DND-41 (cell line): ENCODE data around the gene USP32.

Source experiments
- CTCF ChIP-seq: IDR thresholded peaks from 2 replicates; pipeline ENCODE4 v1.5.1; 2012; ENCODE audit warnings: borderline replicate concordance, low read length, moderate library complexity, mild to moderate bottlenecking; ENCODE audit not compliant: poor library complexity, severe bottlenecking; ENCODE audit errors: extremely low read depth
- EZH2 ChIP-seq: IDR thresholded peaks from 3 replicates; pipeline ENCODE4 v1.6.1; 2012; ENCODE audit warnings: borderline replicate concordance, low read depth, mild to moderate bottlenecking, moderate library complexity, low read length, inconsistent platforms; ENCODE audit not compliant: severe bottlenecking

- no peak for TF ChIP-seq EZH2
- no peak for TF ChIP-seq CTCF
These were observed 66.0 kb downstream of the USP32 start for GRCh38 chr17:60325730-60326524.
